Measurements from ENCODE around the gene PNKP. TPM values are rescaled to one million over a fixed set of nuclear protein-coding genes. Genes with fewer than 3 reads are reported as not detected.

Gene PNKP
- total RNA-seq, 1 donor from 2014 or later, result 83.2 TPM

DNA sequence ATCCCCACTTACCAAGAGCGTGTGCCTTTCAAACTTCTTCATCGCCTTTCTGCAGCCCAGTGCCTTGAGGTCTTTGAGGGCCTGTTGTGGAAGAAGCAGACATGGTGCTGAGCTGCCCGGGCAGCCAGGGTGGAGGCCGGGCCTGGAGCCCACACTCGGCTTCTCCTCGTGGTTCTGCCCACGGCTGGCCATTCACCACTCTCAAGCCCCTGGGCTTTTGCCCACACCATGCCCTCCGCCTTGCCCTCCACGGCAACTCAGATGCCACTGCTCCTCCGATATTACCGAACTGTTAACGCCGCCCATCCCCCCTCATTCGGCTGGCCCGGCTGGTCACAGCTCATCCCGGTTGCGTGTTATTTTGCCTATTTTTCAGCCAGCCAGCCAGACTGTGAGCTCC, 24.0 kb upstream of the PNKP start:
- no peak overlapping the region for H3K27ac ChIP-seq
- ATAC-seq (no peak), DNase-seq (no peak)
- no peak overlapping the region for H3K4me3 ChIP-seq
- no peaks in the 10 kb centered on the region for H3K36me3 ChIP-seq
- TF ChIP-seq, protein P1, sequence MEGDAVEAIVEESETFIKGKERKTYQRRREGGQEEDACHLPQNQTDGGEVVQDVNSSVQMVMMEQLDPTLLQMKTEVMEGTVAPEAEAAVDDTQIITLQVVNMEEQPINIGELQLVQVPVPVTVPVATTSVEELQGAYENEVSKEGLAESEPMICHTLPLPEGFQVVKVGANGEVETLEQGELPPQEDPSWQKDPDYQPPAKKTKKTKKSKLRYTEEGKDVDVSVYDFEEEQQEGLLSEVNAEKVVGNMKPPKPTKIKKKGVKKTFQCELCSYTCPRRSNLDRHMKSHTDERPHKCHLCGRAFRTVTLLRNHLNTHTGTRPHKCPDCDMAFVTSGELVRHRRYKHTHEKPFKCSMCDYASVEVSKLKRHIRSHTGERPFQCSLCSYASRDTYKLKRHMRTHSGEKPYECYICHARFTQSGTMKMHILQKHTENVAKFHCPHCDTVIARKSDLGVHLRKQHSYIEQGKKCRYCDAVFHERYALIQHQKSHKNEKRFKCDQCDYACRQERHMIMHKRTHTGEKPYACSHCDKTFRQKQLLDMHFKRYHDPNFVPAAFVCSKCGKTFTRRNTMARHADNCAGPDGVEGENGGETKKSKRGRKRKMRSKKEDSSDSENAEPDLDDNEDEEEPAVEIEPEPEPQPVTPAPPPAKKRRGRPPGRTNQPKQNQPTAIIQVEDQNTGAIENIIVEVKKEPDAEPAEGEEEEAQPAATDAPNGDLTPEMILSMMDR (IDR thresholded peaks at IDR 0.05), result no peak
- H3K9me3 ChIP-seq, result no peaks in the 10 kb centered on the region
- H3K4me1 ChIP-seq, result peaks cover 9% of the 10 kb centered on the region
- intact Hi-C loops (cut with DNase I), result no loop called here
- no peaks in the 10 kb centered on the region for H3K27me3 ChIP-seq

DNA sequence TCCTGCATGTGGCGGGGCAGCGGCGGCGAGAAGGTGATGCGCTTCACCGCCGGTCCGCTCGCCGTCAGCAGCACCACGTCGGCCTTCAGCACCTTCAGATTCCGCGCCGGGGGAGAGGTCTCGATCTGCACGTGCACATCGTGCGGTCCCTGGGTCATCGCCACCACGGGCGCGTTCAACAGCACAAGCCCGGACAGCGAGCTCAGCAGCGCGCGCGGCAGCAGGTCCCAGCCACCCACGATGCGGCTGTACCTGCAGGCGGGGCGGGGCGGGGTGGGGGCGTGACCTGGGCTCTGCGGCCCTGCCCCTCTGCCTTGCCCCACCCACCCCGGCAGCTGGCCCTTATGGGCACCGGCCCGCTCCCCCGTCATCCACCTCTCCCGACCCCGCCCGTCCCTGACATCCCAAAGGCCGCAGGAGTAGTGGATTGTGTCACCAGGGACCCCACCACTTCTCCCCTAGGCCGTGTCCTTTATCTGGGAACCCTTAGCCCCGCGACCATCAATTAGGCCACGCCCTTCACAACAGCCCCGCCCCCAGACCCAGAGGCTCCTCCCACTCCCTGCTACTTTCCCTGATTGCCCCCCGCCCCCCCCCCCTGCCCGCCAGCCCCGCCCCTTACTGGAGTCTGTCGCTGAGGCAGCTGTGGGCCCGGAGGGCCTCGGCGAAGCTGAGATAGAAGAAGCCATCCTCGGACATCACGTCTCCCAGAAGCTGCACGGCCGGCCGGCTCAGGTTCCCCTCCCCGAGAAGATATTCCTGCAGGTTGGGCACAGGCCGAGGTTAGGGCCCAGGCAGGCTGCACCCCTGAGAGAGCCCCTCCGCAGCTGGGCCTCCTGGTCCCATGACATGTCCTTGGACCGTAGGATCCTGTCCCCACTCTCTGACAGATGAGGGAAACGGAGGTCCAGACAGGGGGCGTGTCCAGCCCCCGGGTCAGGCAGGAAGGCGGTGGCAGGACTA, 23.3 kb upstream of the PNKP start:
- TF ChIP-seq, protein P1 (IDR thresholded peaks at IDR 0.05), result peak; percentile 15
- intact Hi-C loops (cut with DNase I), result no loop called here
- peak; percentile 76 for ATAC-seq

DNA sequence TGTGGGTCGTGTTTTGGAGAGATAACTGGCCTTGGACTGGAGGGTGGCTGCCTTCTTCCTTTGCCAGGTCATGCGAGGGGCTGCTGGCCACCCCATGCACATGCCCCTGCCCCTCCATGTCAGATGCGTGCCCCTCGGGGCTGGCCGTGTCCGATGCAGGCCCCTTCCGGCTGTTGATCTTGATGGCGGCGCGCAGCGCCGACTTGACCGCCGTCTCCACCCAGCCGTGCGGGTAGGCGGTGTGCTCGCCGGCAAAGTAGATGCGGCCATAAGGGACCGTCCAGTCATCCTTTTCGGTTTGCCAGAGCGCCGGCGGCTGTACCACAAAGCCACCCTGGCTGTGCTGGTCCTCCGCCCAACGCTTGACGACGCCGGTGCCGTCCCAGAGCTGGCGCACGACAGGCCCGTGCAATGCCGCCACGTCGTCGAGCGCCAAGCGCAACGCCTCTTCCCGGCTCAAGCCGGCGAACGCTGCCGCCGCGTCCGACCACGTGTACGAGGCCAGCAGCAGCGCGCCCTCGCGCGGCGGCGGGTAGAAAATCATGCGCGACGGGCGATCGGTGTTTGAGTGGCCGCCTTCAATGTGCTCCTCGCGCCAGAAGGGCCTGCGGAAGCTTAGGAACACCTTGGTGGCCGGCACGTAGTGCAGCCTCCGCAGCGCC, 22.4 kb upstream of the PNKP start:
- TF ChIP-seq, protein P1 (IDR thresholded peaks at IDR 0.05), result peak; percentile 74
- Histone ChIP-seq H3K36me3 (peaks cover 10% of the 10 kb centered on the region), H3K27me3 (no peaks in the 10 kb centered on the region), H3K9me3 (no peaks in the 10 kb centered on the region), H3K27ac (no peak overlapping the region), H3K4me3 (peak overlapping the region; percentile 28), H3K4me1 (peaks cover 7% of the 10 kb centered on the region)
- ATAC-seq (peak; percentile 84), DNase-seq (peak; percentile 89)
- intact Hi-C loops (cut with DNase I), result no loop called here

More for the DNA sequence above, 23.3 kb upstream of the PNKP start:
- Histone ChIP-seq H3K4me3 (peak overlapping the region; percentile 28), H3K4me1 (peaks cover 7% of the 10 kb centered on the region), H3K27me3 (no peaks in the 10 kb centered on the region), H3K27ac (no peak overlapping the region), H3K36me3 (peaks cover 2% of the 10 kb centered on the region), H3K9me3 (no peaks in the 10 kb centered on the region)
- DNase-seq, result peak; percentile 80

DNA sequence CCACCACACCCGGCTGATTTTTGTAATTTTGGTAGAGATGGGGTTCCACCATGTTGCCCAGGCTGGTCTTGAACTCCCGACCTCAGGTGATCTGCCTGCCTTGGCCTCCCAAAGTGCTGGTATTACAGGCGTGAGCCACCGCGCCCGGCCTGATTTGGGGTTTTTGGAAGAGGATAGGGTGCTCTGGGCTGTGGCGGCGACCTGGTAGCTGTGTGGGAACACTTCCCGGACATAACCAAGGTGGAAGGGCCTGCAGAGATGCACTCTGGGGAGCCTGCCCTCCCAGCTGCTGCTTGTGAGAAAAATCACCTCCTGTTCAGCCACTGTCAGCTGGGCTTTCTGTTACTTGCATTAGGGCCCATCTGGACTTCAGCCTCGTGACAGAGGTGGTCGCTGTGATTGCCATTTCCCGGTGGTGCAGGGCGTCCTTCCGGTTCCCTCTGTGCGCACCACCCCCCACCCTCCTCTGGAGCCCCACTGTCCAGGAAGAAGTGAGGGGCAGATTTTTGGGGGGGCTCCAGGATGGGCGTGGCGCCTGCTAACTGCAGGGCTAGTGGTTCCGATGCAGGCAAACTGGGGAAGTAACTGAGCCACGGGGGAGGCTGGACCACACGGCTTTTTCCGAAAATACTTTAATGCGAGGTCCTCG, 21.8 kb upstream of the PNKP start:
- no peaks in the 10 kb centered on the region for H3K27me3 ChIP-seq
- no peak for ATAC-seq
- intact Hi-C loops (cut with DNase I), result no loop called here
- TF ChIP-seq, protein P1 (IDR thresholded peaks at IDR 0.05), result no peak
- no peak overlapping the region for H3K27ac ChIP-seq
- peak; percentile 62 for DNase-seq
- H3K4me1 ChIP-seq, result peaks cover 7% of the 10 kb centered on the region
- no peaks in the 10 kb centered on the region for H3K9me3 ChIP-seq
- peaks cover 17% of the 10 kb centered on the region for H3K36me3 ChIP-seq
- H3K4me3 ChIP-seq, result no peak overlapping the region

DNA sequence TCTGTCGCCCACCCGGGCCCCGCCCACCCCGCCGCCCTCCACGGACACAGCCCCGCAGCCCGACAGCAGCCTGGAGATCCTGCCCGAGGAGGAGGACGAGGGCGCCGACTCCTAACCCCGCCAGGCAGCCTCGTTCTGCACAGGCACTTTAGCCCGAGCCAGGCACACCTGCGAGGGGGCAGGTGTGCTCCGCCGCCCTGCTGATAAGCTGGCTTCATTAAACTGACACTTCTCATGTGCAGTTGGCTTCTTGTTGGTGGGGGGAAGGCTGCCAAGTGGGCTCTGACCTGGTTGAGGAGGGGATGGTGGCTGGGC, 21.1 kb upstream of the PNKP start:
- Histone ChIP-seq H3K36me3 (peaks cover 24% of the 10 kb centered on the region), H3K4me3 (no peak overlapping the region), H3K9me3 (no peaks in the 10 kb centered on the region), H3K27me3 (no peaks in the 10 kb centered on the region), H3K27ac (no peak overlapping the region), H3K4me1 (peaks cover 7% of the 10 kb centered on the region)
- intact Hi-C loops (cut with DNase I), result no loop called here
- DNase-seq (no peak), ATAC-seq (no peak)
- TF ChIP-seq, protein P1 (IDR thresholded peaks at IDR 0.05), result no peak
